Fibroblast of skin of left quadriceps (primary cell): ENCODE data around the gene RBM10.

ENCODE experiments used
- DNase-seq, 2 experiments: peaks; one replicate each; pipeline ENCODE4 v3.0.0-alpha.2; 2013; ENCODE audit warnings: low read depth in 2 of 2

The RBM10 gene

GRCh38 chrX:47233333-47234113 is 88.5 kb downstream of the RBM10 start:
- peak; percentile 86 to 88 for DNase-seq

GRCh38 chrX:47234583-47234982 is 89.6 kb downstream of the RBM10 start:
- no peak for DNase-seq

GRCh38 chrX:47235691-47236103 is 90.7 kb downstream of the RBM10 start:
- no peak for DNase-seq
